RWPE1 (cell line): Measurements from ENCODE around the gene AFF1.
A peak's percentile ranks its signal among the peaks of the same experiment; 100 is the strongest.

Source experiments
- CTCF ChIA-PET: fragments of 350-600 bp; sonication (Branson Sonifier 250); formaldehyde crosslinking; extraction: SDS; loops from one replicate; lab custom pipeline; 2021; lab: Yijun Ruan, JAX
- POLR2A ChIA-PET: fragments of 400-600 bp; formaldehyde crosslinking; extraction: SDS; loops from one replicate; lab custom pipeline; 2020; ENCODE audit warnings: antibody characterized with exemption; ENCODE audit not compliant: low non-redundant PET; lab: Yijun Ruan, JAX
- DNase-seq: peaks from one replicate; pipeline ENCODE4 v3.0.0; 2012; ENCODE audit warnings: low spot score
- H3K27ac ChIP-seq: fragments of 450-650 bp; 2 replicates; pipeline ENCODE4 v1.5.1; 2017
- TF ChIP-seq, protein P1 (sequence below): fragments of 450-650 bp; conservative IDR thresholded peaks from 2 replicates; pipeline ENCODE4 v1.5.1; 2017; ENCODE audit warnings: low read depth, mild to moderate bottlenecking

AFF1 gene

DNA sequence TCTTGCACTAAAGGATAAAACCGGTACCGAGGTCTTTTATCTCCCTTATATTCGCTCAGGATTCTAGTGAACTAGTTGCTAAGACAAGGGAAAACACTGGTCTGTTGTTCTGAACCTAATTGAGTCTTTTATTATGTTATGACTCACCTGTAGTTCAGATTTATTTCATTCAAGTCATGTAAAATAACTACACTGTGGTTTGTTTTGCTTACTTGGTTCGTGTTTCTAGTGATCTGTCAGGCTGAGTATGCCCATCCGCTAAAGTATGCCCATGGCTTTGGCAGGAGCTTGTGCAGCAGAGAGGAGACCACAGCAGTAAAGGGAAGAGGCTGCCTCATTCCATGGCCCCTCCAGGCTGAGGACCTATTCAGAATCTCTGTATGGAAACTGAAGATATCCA is 126.1 kb downstream of the AFF1 start:
- peak overlapping the region; percentile 59 for H3K27ac ChIP-seq
- TF ChIP-seq, protein P1, sequence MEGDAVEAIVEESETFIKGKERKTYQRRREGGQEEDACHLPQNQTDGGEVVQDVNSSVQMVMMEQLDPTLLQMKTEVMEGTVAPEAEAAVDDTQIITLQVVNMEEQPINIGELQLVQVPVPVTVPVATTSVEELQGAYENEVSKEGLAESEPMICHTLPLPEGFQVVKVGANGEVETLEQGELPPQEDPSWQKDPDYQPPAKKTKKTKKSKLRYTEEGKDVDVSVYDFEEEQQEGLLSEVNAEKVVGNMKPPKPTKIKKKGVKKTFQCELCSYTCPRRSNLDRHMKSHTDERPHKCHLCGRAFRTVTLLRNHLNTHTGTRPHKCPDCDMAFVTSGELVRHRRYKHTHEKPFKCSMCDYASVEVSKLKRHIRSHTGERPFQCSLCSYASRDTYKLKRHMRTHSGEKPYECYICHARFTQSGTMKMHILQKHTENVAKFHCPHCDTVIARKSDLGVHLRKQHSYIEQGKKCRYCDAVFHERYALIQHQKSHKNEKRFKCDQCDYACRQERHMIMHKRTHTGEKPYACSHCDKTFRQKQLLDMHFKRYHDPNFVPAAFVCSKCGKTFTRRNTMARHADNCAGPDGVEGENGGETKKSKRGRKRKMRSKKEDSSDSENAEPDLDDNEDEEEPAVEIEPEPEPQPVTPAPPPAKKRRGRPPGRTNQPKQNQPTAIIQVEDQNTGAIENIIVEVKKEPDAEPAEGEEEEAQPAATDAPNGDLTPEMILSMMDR, result no peak
- ChIA-PET CTCF (interaction anchor here (0.6 kb wide), 1 partner anchor 126 kb away, joined by 3 read pairs; the partner anchor contains the start of gene AFF1), POLR2A (no interaction called here)
- peak; percentile 79 for DNase-seq

DNA sequence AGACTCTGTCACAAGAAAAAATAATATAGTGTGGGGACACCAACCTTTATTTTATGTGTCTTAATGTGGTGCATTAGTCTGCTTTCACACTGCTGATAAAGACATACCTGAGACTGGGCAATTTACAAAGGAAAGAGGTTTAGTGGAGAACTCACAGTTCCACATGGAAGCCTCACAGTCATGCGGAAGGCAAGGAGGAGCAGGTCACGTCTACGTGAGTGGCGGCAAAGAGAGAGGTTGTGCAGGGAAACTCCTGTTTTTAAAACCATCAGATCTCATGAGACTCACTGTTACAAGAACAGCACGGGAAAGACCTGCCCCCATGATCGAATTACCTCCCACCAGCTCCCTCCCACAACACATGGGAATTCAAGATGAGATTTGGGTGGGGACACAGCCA is 130.2 kb downstream of the AFF1 start:
- H3K27ac ChIP-seq, result no peak overlapping the region
- no peak for DNase-seq
- TF ChIP-seq, protein P1, result no peak
- CTCF ChIA-PET, result no interaction called here
- POLR2A ChIA-PET, result no interaction called here

DNA sequence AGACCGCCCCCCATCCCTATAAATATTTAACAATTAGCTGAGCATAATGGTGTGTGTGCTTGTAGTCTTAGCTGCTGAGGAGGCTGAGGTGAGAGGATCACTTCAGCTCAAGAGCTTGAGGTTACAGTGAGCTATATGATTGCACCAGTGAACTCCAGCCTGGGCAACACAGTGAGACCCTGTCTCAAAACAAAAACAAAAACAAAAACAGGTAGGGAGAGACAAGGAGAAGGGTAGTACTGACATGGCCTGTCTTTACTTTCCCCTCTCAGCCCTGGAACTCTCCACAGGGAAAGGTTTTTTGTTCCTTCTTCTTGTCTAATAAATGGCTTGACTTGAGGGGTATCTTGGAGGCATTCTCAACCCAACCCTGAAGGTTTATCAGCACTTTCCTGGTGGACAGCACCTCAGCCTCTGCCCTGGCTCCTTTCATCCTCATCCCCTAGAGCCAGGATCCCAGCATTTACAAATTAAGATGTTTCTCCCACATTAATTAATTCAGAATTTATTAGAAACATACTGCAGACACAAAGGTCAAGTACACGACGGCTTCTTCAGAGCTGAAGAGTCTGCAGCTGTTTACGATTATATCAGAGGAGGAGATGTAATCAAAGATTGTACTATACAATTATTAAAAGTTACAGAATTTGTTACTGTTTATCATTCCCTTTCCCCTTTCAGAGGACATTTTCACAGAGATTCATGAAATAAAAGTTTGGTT is 131.8 kb downstream of the AFF1 start:
- CTCF ChIA-PET, result no interaction called here
- no peak overlapping the region for H3K27ac ChIP-seq

DNA sequence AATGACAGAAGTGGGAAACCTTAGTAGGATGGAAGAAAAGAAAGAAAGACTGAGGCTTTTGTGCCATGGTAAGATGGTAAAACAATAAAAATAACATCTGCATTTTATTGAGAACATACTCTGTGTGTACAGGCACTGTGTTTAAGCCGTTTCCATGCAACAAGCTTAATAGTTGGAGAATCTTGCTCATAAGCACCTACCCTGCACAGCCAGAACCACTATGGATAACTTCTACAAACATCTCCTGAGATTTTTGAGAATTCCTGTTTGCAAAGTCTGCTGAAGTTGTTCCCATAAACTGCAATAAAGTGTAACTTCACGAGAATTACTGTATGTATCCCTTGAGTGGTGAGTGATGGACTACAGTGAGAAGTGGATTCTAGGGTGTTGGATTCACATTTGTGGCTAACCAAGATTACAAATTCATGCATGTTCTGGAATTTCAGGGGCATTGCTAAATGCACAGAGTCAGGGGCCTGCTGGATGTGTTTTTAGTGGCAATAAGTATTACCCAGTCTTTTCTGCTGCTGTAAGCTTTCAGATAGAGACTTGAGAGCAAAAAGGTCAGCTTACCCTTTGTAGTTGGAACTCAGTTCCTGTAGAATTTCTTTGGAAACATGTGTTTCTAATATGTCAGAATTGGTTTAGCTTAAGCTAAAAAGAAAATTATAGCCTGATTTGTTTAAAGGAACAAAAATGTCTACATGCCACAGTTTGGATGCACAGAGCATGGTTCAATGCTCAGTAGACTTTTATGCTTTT is 132.5 kb downstream of the AFF1 start:
- H3K27ac ChIP-seq, result no peak overlapping the region
- TF ChIP-seq, protein P1, result no peak
- no peak for DNase-seq
- ChIA-PET CTCF (no interaction called here), POLR2A (no interaction called here)

More for the DNA sequence above, 131.8 kb downstream of the AFF1 start:
- POLR2A ChIA-PET, result no interaction called here
- TF ChIP-seq, protein P1, result no peak
- DNase-seq, result no peak

DNA sequence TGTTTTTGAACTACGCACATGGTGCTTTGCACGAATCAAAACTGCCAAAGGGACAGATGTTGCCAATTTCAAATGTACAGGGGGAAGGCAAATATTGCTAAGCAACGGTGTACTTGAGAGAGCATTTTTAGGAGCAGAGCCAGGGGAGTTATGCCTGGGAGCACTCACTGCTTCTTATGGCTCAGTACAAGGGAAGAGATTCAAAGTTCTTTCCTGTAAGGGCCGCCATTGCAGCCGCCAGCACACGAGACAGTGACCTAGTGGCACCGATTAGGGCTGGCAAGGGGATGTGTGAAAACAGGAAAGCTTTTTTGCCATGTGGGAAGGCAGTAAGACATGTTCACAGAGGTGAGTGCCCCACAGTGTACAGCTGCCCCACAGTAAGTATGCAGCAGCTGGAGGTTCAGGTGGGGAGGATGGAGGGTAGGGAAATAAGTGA is 133.8 kb downstream of the AFF1 start:
- TF ChIP-seq, protein P1, result no peak
- no peak for DNase-seq
- CTCF ChIA-PET, result no interaction called here
- POLR2A ChIA-PET, result no interaction called here
- 0 out of 2 replicates have a peak overlapping the region, but pooled peaks have one; percentile 40 for H3K27ac ChIP-seq

DNA sequence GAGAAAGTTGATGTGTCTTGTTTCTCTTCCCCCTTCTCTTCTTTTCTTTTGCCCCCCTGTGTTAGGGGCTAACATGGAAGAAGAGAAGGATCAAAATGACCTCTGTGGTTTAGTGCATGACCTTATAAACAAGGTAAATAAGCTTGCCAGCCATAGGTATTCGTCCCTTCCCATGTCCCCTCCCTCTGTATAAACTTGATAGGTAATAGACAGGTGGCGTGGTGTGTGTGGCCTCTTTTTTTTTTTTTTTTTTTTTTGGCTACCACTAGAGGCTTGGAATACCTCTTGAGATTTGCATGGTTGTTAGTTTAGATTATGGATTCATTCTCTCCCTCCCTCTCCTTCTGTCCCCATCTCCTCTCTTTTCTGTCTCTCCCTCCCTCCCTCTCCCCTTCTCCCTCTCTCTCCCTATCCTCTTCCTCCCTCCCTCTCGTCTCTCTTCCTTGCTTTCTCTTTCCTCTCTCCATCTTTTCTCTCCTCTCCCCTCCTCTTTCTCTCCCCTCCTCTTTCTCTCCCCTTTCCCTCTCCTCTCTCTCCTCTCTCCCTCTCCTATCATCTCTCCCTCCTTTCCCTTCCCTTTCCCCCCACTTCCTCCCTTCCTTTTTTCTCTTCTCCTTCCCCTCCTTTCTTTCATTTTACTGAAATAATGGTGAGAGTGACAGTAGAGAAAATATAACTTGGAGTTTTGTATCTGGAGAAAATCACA is 134.4 kb downstream of the AFF1 start:
- POLR2A ChIA-PET, result no interaction called here
- TF ChIP-seq, protein P1, result no peak

More for the DNA sequence above, 134.4 kb downstream of the AFF1 start:
- DNase-seq, result no peak
- no peak overlapping the region for H3K27ac ChIP-seq
- CTCF ChIA-PET, result interaction anchor here (0.7 kb wide), 1 partner anchor 157 kb away, joined by 3 read pairs; no protein-coding TSS in a partner anchor
